Hepatocyte (in vitro differentiated cells): Measurements from ENCODE around the gene TEAD1. TPM values are rescaled to one million over a fixed set of nuclear protein-coding genes. Genes with fewer than 3 reads are reported as not detected.

Source experiments
- DNase-seq: peaks from one replicate; pipeline ENCODE4 v3.0.0-alpha.2; 2016; ENCODE audit warnings: low spot score
- H2AFZ ChIP-seq: fragments of 200-600 bp; sonication (generic); 2 replicates; pipeline ENCODE4 v1.6.0; 2016; ENCODE audit warnings: antibody characterized with exemption, mild to moderate bottlenecking
- H3K27ac ChIP-seq: fragments of 200-600 bp; sonication (generic); 2 replicates; pipeline ENCODE4 v1.5.1; 2016; ENCODE audit warnings: mild to moderate bottlenecking
- H3K27me3 ChIP-seq: fragments of 200-600 bp; sonication (generic); 2 replicates; pipeline ENCODE4 v1.6.1; 2016
- H3K36me3 ChIP-seq: fragments of 200-600 bp; sonication (generic); replicated peaks from 2 replicates; pipeline ENCODE4 v1.5.1; 2016; ENCODE audit warnings: low read depth; ENCODE audit not compliant: insufficient read depth
- H3K4me1 ChIP-seq: fragments of 200-600 bp; sonication (generic); 2 replicates; pipeline ENCODE4 v1.5.1; 2016; ENCODE audit warnings: mild to moderate bottlenecking, moderate library complexity; ENCODE audit not compliant: insufficient read depth
- H3K4me2 ChIP-seq: fragments of 200-600 bp; sonication (generic); 2 replicates; pipeline ENCODE4 v1.6.0; 2016
- H3K4me3 ChIP-seq: fragments of 200-600 bp; sonication (generic); 2 replicates; pipeline ENCODE4 v1.5.1; 2016; ENCODE audit warnings: mild to moderate bottlenecking
- H3K79me2 ChIP-seq: fragments of 200-600 bp; sonication (generic); 2 replicates; pipeline ENCODE4 v1.6.0; 2017; ENCODE audit warnings: mild to moderate bottlenecking
- H3K9me2 ChIP-seq: fragments of 200-600 bp; sonication (generic); replicated peaks from 2 replicates; pipeline ENCODE4 v1.6.0; 2017; ENCODE audit warnings: mild to moderate bottlenecking; ENCODE audit not compliant: insufficient read depth
- H3K9me3 ChIP-seq: fragments of 200-600 bp; sonication (generic); 2 replicates; pipeline ENCODE4 v1.5.1; 2016; ENCODE audit warnings: low read depth, mild to moderate bottlenecking
- H4K20me1 ChIP-seq: fragments of 200-600 bp; sonication (generic); 2 replicates; pipeline ENCODE4 v1.6.0; 2016; ENCODE audit warnings: mild to moderate bottlenecking; ENCODE audit not compliant: insufficient read depth, poor library complexity, severe bottlenecking
- CTCF ChIP-seq: fragments of 200-600 bp; sonication (generic); IDR thresholded peaks from 2 replicates; pipeline ENCODE4 v1.5.1; 2016; ENCODE audit warnings: antibody characterized with exemption, mild to moderate bottlenecking; ENCODE audit not compliant: poor library complexity
- EZH2 ChIP-seq: fragments of 200-600 bp; sonication (generic); IDR thresholded peaks from 2 replicates; pipeline ENCODE4 v1.6.1; 2016; ENCODE audit warnings: antibody characterized with exemption, mild to moderate bottlenecking, borderline replicate concordance
- EZH2phosphoT487 ChIP-seq: fragments of 200-600 bp; sonication (generic); IDR thresholded peaks from one replicate; pipeline ENCODE4 v1.6.1; 2018; ENCODE audit warnings: antibody characterized with exemption, mild to moderate bottlenecking, low read depth, moderate library complexity; ENCODE audit not compliant: unreplicated experiment, severe bottlenecking
- WGBS: methylation state at CpG from one replicate; pipeline ENCODE4 v1.1.6; 2016; ENCODE audit warnings: low lambda C conversion rate; ENCODE audit errors: missing lambda C conversion rate; 5-methylcytosine and 5-hydroxymethylcytosine counted together
- polyA plus RNA-seq: library from polyadenylated mRNA; unstranded; fragments of >200 nt; fragmentation: Nextera tagmentation; extraction: Ambion mirVana; gene quantifications from 2 replicates; pipeline ENCODE4 v1.2.1, GENCODE V29; 2016
- total RNA-seq: library from RNA; depleted of rRNA; stranded (reverse); fragments of >200 nt; gene quantifications from 2 replicates; pipeline ENCODE4 v1.2.3, GENCODE V29; 2014

The TEAD1 gene
- total and polyA plus RNA-seq, 2 experiments from 2014 or later = 37.2 to 82.2 TPM

GRCh38 chr11:12884751-12885318 lies 210.6 kb downstream of the TEAD1 start:
- H3K9me2 ChIP-seq = no peaks in the 10 kb centered on the region
- TF ChIP-seq CTCF (no peak), EZH2 (no peak), EZH2phosphoT487 (no peak)
- no peak overlapping the region for H3K4me3 ChIP-seq
- peaks cover 9% of the 10 kb centered on the region for H3K4me1 ChIP-seq
- H3K9me3 ChIP-seq = no peaks in the 10 kb centered on the region
- no peak overlapping the region for H2AFZ ChIP-seq
- no peaks in the 10 kb centered on the region for H3K36me3 ChIP-seq
- H3K27me3 ChIP-seq = no peaks in the 10 kb centered on the region
- H3K79me2 ChIP-seq = peaks cover under 1% of the 10 kb centered on the region
- no peaks in the 10 kb centered on the region for H4K20me1 ChIP-seq
- 65% methylated on average over 5 of the region's 5 CpGs for WGBS
- DNase-seq = peak; percentile 32
- H3K27ac ChIP-seq = peak overlapping the region; percentile 38
- H3K4me2 ChIP-seq = no peak overlapping the region

GRCh38 chr11:12885717-12886239 lies 211.6 kb downstream of the TEAD1 start:
- H3K36me3 ChIP-seq = no peaks in the 10 kb centered on the region
- 90% methylated on average over 8 of the region's 8 CpGs for WGBS
- no peaks in the 10 kb centered on the region for H4K20me1 ChIP-seq
- H3K79me2 ChIP-seq = no peaks in the 10 kb centered on the region
- no peak overlapping the region for H2AFZ ChIP-seq
- H3K27me3 ChIP-seq = no peaks in the 10 kb centered on the region
- no peak overlapping the region for H3K4me2 ChIP-seq
- no peak for DNase-seq
- H3K9me3 ChIP-seq = no peaks in the 10 kb centered on the region
- TF ChIP-seq EZH2 = no peak
- no peak for TF ChIP-seq EZH2phosphoT487
- TF ChIP-seq CTCF = no peak
- peaks cover 9% of the 10 kb centered on the region for H3K4me1 ChIP-seq
- no peak overlapping the region for H3K4me3 ChIP-seq
- H3K27ac ChIP-seq = no peak overlapping the region
- no peaks in the 10 kb centered on the region for H3K9me2 ChIP-seq

- Histone ChIP-seq H4K20me1 (no peaks in the 10 kb centered on the region), H3K4me2 (no peak overlapping the region), H3K9me2 (no peaks in the 10 kb centered on the region), H3K9me3 (no peaks in the 10 kb centered on the region), H3K79me2 (peaks cover 5% of the 10 kb centered on the region), H3K27me3 (no peaks in the 10 kb centered on the region), H3K27ac (no peak overlapping the region), H3K4me1 (peaks cover 10% of the 10 kb centered on the region), H3K36me3 (no peaks in the 10 kb centered on the region), H3K4me3 (no peak overlapping the region), H2AFZ (no peak overlapping the region)
- TF ChIP-seq EZH2phosphoT487 = no peak
- TF ChIP-seq EZH2 = no peak
- no peak for TF ChIP-seq CTCF
- no peak for DNase-seq
These were observed 212.3 kb downstream of the TEAD1 start for GRCh38 chr11:12886508-12886907.
